ENCODE results near the gene ZNF511.

The ZNF511 gene

GRCh38 chr10:133355991-133356390, 47.3 kb downstream of the ZNF511 start:
- DNase-seq = no peak

GRCh38 chr10:133356549-133357284, 48.0 kb downstream of the ZNF511 start:
- no peak for DNase-seq

GRCh38 chr10:133357285-133358161, 48.8 kb downstream of the ZNF511 start, which contains the start of gene FUOM:
FUOM (minus strand) TSS chr10:133358019; CDS start chr10:133358007, 12 bp downstream.
- no peak for DNase-seq

GRCh38 chr10:133358162-133358924, 49.6 kb downstream of the ZNF511 start:
- DNase-seq = no peak

- no peak for DNase-seq
Observed at GRCh38 chr10:133358925-133359310, 50.2 kb downstream of the ZNF511 start.

- no peak for DNase-seq
Observed at GRCh38 chr10:133359554-133359971, 50.8 kb downstream of the ZNF511 start.

- no peak for DNase-seq
Observed at GRCh38 chr10:133359972-133360610, 51.4 kb downstream of the ZNF511 start.

- DNase-seq = no peak
Observed at GRCh38 chr10:133361227-133361626, 52.5 kb downstream of the ZNF511 start.

- DNase-seq = no peak
Observed at GRCh38 chr10:133361773-133362441, 53.2 kb downstream of the ZNF511 start.

Data from NCI-H1436 treated with DMSO at 0.1 percent for 48 hours (cell line).